Tibial artery (tissue), 4 donors: ENCODE measurements around the gene RAD50.
"Not testable (repeated sequence)": the region's sequence is repeated elsewhere in the genome, so short reads cannot be mapped to it uniquely, and the experiment has no call there.

ENCODE experiments used
- DNase-seq, 2 donors: peaks; one replicate each; pipeline ENCODE4 v3.0.0-alpha.2; 2019
- H3K27ac ChIP-seq, 2 donors: fragments of 200-600 bp; sonication (generic) in 1 of 2; 1 replicate in 1 of 2; 2 replicates in 1 of 2; pipeline ENCODE4 v1.5.1; 2018 to 2019; ENCODE audit warnings: mild to moderate bottlenecking in 1 of 2
- H3K27me3 ChIP-seq, 2 donors: fragments of 200-600 bp; sonication (generic) in 1 of 2; one replicate each; pipeline versions ENCODE4 v1.5.1 to v1.6.0; 2016 to 2019
- H3K36me3 ChIP-seq, 3 donors: fragments of 200-600 bp; sonication (generic) in 2 of 3; one replicate each; pipeline ENCODE4 v1.5.1; 2016 to 2019; ENCODE audit warnings: mild to moderate bottlenecking in 2 of 3
- H3K4me1 ChIP-seq, 4 donors: fragments of 200-600 bp; sonication (generic) in 2 of 4; 1 replicate in 3 of 4; 2 replicates in 1 of 4; pipeline ENCODE4 v1.5.1; 2016 to 2019
- H3K4me3 ChIP-seq, 2 donors: fragments of 200-600 bp; sonication (generic) in 1 of 2; 1 replicate in 1 of 2; 2 replicates in 1 of 2; pipeline ENCODE4 v1.5.1; 2018 to 2019; ENCODE audit warnings: mild to moderate bottlenecking in 2 of 2
- H3K9me3 ChIP-seq, 3 donors: fragments of 200-600 bp; sonication (generic) in 1 of 3; one replicate each; pipeline ENCODE4 v1.5.1; 2016 to 2019
- CTCF ChIP-seq, 2 experiments: fragments of 200-600 bp in 1 of 2; fragments of 450-650 bp in 1 of 2; IDR thresholded peaks; one replicate each; pipeline ENCODE4 v1.5.1; 2017 to 2019; ENCODE audit warnings: antibody characterized with exemption in 2 of 2, mild to moderate bottlenecking in 1 of 2, moderate library complexity in 1 of 2
- intact Hi-C: fragments of 100-400 bp; cut with DNase I; formaldehyde crosslinking; loops from one replicate; pipeline ENCODE4 v1.15.0; 2023; ENCODE audit warnings: low total_unique reads

Gene RAD50

GRCh38 chr5:132556763-132557477, at the start of gene RAD50:
RAD50 (plus strand) TSS chr5:132556977; CDS start chr5:132557325, 348 bp downstream.
- no peak for TF ChIP-seq CTCF (IDR thresholded peaks at IDR 0.05)
- Histone ChIP-seq H3K27me3 (no peaks in the 10 kb centered on the region), H3K36me3 (peaks cover 5 to 25% (median 5%) of the 10 kb centered on the region in 3 donors), H3K9me3 (no peaks in the 10 kb centered on the region), H3K4me3 (peak within 1 kb of the TSS; percentile 64 to 89), H3K27ac (peak within 1 kb of the TSS; percentile 86 to 95), H3K4me1 (peaks cover 0 to 17% (median 12%) of the 10 kb centered on the region in 4 donors)
- peak; percentile 91 to 95 for DNase-seq
- intact Hi-C loops = no loop called here

GRCh38 chr5:132510076-132510475, 46.7 kb upstream of the RAD50 start:
- no peak for DNase-seq
- Histone ChIP-seq H3K27me3 (no peaks in the 10 kb centered on the region), H3K36me3 (no peaks in the 10 kb centered on the region), H3K4me3 (no peak overlapping the region), H3K27ac (no peak overlapping the region), H3K9me3 (no peaks in the 10 kb centered on the region), H3K4me1 (peaks cover 0 to 15% (median 12%) of the 10 kb centered on the region in 4 donors)
- intact Hi-C loops = no loop called here
- no peak for TF ChIP-seq CTCF (IDR thresholded peaks at IDR 0.05)

GRCh38 chr5:132513618-132514336, 43.0 kb upstream of the RAD50 start:
- H3K27ac ChIP-seq, H3K4me1 ChIP-seq, intact Hi-C loops, H3K9me3 ChIP-seq, H3K27me3 ChIP-seq, H3K36me3 ChIP-seq, H3K4me3 ChIP-seq, DNase-seq: not testable (repeated sequence)

- not testable (repeated sequence) for H3K36me3 ChIP-seq, H3K27ac ChIP-seq, DNase-seq, H3K4me1 ChIP-seq, H3K9me3 ChIP-seq, H3K27me3 ChIP-seq, H3K4me3 ChIP-seq
- intact Hi-C loops = loop anchor here (10.0 kb wide), 1 partner anchor 153 kb away; the partner anchor contains the start of gene IL4
Measured at GRCh38 chr5:132522067-132522466, 34.7 kb upstream of the RAD50 start.

GRCh38 chr5:132524877-132525276, 31.9 kb upstream of the RAD50 start:
- not testable (repeated sequence) for H3K9me3 ChIP-seq, H3K36me3 ChIP-seq, H3K27ac ChIP-seq, H3K4me1 ChIP-seq, H3K27me3 ChIP-seq, DNase-seq, H3K4me3 ChIP-seq
- intact Hi-C loops = loop anchor here (10.0 kb wide), 1 partner anchor 150 kb away; the partner anchor contains the start of gene IL4

- Histone ChIP-seq H3K4me3 (no peak overlapping the region), H3K27me3 (no peaks in the 10 kb centered on the region), H3K27ac (no peak overlapping the region), H3K9me3 (peaks cover 0 to 5% (median 4%) of the 10 kb centered on the region in 3 donors), H3K36me3 (no peaks in the 10 kb centered on the region), H3K4me1 (peaks cover 0 to 6% (median 2%) of the 10 kb centered on the region in 4 donors)
- TF ChIP-seq CTCF (IDR thresholded peaks at IDR 0.05) = no peak
- no peak for DNase-seq
- intact Hi-C loops = loop anchor here (10.0 kb wide), 1 partner anchor 149 kb away; the partner anchor contains the start of gene IL4
Measured at GRCh38 chr5:132525299-132525724, 31.5 kb upstream of the RAD50 start.
